Measurements from ENCODE around the gene LRP1B. TPM values are rescaled to one million over a fixed set of nuclear protein-coding genes. Genes with fewer than 3 reads are reported as not detected.

The LRP1B gene
- total RNA-seq, 2 experiments from 2014 or later = not detected

DNA sequence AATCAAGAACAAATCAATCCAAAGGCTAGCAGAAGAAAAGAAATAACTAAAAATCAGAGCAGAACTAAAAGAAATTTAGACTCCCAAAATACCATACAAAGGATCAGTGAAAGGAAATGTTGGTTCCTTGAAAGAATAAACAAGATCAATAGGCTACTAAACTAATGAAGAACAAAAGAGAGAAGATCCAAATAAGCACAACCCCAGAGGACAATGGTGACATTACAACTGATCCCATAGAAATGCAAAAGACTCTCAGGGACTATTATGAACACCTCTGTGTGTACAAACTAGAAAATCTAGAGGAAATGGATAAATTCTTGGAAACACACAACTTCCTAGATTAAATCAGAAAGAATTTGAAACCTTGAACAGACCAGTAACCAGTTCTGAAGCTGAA is 1186.9 kb downstream of the LRP1B start:
- peaks cover 7% of the 10 kb centered on the region for H3K9me3 Mint-ChIP-seq
- no peak overlapping the region for H3K4me3 Mint-ChIP-seq
- H3K4me1 Mint-ChIP-seq = no peaks in the 10 kb centered on the region
- H3K27ac Mint-ChIP-seq = no peak overlapping the region
- no peaks in the 10 kb centered on the region for H3K27me3 Mint-ChIP-seq
- ChIA-PET CTCF (no interaction called here), POLR2A (no interaction called here)
- H3K36me3 Mint-ChIP-seq (ENCODE audit: low read depth) = no peaks in the 10 kb centered on the region
- DNase-seq = no peak

DNA sequence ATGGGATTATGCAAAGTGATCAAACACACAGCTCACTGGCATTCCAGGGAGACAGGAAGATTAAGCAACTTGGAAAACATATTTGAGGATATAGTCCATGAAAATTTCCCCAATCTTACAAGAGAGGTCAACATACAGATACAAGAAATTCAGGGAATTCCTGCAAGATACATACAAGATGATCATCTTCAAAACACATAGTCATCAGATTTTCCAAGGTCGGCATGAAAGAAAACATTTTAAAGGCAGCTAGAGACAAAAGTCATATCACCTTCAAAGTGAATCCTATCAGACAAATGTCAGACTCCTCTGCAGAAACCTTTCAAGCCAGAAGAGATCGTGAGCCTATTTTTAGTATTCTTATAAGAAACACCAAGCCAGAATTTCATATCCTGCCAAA is 1188.5 kb downstream of the LRP1B start:
- H3K27me3 Mint-ChIP-seq = no peaks in the 10 kb centered on the region
- H3K4me1 Mint-ChIP-seq = no peaks in the 10 kb centered on the region
- H3K4me3 Mint-ChIP-seq = no peak overlapping the region
- peaks cover 7% of the 10 kb centered on the region for H3K9me3 Mint-ChIP-seq
- ChIA-PET POLR2A (no interaction called here), CTCF (no interaction called here)
- DNase-seq = no peak
- H3K36me3 Mint-ChIP-seq (ENCODE audit: low read depth) = no peaks in the 10 kb centered on the region
- H3K27ac Mint-ChIP-seq = no peak overlapping the region

DNA sequence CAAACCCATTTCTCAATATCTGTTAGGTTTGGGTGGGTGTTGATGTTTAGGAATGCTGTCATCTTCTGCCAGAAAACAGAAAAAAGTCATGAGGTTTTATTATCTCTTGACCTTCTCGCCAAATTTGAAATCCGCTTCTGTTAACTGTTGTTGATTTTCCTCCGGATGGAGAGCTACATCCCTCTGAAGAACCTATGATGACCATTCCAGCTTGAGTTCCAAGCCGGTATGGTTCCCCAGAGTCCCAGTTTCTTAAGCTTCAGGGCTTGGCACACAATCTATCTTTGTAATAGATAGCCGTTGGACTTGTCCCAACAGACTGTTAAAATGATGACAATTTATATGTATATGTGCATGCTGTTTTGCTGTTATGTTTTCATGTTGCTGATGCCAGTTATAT is 1201.0 kb downstream of the LRP1B start:
- H3K4me1 Mint-ChIP-seq = no peaks in the 10 kb centered on the region
- no peaks in the 10 kb centered on the region for H3K36me3 Mint-ChIP-seq (ENCODE audit: low read depth)
- ChIA-PET POLR2A (no interaction called here), CTCF (no interaction called here)
- H3K9me3 Mint-ChIP-seq = no peaks in the 10 kb centered on the region
- no peak overlapping the region for H3K27ac Mint-ChIP-seq
- no peak overlapping the region for H3K4me3 Mint-ChIP-seq
- no peak for DNase-seq
- H3K27me3 Mint-ChIP-seq = no peaks in the 10 kb centered on the region

DNA sequence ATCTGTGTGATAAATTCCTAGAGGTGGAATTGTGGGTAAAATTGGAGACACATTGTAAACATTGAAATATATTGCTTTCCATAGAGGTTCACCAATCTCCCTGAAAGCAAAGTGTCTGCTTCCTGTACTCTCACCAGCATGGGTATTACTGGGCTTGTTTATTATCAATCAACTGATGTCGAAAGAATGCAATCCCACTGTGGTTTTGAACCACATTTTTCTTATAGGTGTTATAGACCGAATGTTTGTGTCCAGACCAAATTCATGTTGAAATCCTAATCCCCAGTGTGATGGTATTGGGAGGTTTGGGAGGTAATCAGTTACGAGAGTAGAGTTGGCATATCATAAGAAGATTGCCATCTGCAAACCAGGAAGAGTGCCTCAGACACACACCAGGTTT is 1212.4 kb downstream of the LRP1B start:
- no peak for DNase-seq

DNA sequence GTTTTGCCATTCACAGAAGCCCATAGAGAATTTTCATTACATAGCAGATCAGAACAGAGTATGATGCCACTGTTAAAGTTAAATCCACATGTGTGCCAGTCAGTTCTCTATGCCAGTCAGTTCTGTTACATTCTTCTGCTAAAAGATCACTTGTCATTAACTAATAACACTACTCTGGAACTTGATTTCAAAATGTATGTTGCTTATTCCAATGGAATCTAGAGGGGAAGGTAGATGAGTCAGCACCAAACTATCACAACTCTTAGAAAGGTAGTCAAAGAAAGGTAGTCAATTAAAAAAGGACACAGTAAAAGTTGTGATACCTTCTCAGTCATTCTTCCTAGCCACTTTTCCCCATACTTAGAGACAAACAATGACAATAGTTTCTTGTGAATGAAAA is 1214.4 kb downstream of the LRP1B start:
- Mint-ChIP-seq H3K4me1 (no peaks in the 10 kb centered on the region), H3K4me3 (no peak overlapping the region), H3K9me3 (peaks cover 4% of the 10 kb centered on the region), H3K36me3 (ENCODE audit: low read depth) (no peaks in the 10 kb centered on the region), H3K27ac (no peak overlapping the region), H3K27me3 (no peaks in the 10 kb centered on the region)
- ChIA-PET POLR2A (no interaction called here), CTCF (no interaction called here)
- DNase-seq = no peak

More for the DNA sequence above, 1212.4 kb downstream of the LRP1B start:
- POLR2A ChIA-PET = no interaction called here
- CTCF ChIA-PET = no interaction called here
- no peaks in the 10 kb centered on the region for H3K27me3 Mint-ChIP-seq
- H3K27ac Mint-ChIP-seq = no peak overlapping the region
- H3K4me3 Mint-ChIP-seq = no peak overlapping the region
- H3K4me1 Mint-ChIP-seq = no peaks in the 10 kb centered on the region
- peaks cover 4% of the 10 kb centered on the region for H3K9me3 Mint-ChIP-seq
- no peaks in the 10 kb centered on the region for H3K36me3 Mint-ChIP-seq (ENCODE audit: low read depth)

DNA sequence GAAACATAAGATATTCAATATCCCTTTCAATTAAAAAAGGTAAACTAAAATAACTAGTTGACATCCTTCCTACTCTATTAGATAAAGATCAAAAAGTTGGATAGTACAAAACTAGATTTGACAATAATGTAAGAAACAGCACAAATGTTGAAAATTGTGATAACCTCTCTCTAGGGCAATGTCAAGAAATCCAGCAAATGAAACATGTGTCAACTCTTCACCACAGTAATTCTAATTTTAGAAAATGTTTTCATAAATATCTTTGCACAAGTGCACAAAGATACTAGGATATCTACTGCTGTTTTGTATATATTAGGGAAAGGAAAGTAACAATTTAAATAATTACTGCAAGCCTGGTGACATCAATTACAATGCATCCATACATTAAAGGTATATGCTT is 1220.1 kb downstream of the LRP1B start:
- Mint-ChIP-seq H3K36me3 (ENCODE audit: low read depth) (no peaks in the 10 kb centered on the region), H3K27me3 (no peaks in the 10 kb centered on the region), H3K27ac (no peak overlapping the region), H3K4me3 (no peak overlapping the region), H3K9me3 (peaks cover 6% of the 10 kb centered on the region), H3K4me1 (no peaks in the 10 kb centered on the region)
- DNase-seq = no peak
- ChIA-PET CTCF (no interaction called here), POLR2A (no interaction called here)

DNA sequence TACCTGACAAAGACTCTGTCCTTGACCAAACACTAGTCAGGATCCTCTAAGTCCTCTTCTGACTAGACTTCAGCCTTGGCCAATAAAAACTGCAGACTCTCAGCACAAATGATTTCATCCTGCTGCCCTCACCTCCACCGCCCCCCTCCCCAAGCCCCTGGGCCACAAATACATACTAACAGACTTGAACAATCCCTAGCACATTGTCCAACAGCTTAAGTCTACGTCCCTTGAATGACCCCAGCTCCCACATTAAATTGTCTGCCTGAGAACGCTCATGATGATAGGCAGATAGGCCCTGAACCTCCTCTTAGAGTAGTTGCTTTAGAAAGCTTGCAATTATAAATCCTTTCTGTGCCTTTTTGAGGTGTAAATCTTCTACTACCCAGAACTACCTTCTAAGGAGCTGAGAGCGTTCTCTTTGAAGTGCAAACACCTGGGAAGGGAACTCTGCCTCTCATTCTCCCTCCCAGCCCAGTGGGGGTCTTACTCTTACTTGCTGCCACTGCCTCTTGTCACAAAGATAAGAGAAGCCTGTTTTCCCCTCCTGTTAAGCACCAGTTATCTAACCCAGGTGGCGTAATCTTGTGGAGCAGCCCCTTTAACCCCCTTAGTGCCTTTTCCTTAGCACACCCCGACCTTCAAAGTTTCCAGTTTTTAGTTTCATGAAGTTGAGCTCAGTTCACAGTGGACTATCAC is 1225.6 kb downstream of the LRP1B start:
- CTCF ChIA-PET = no interaction called here
- POLR2A ChIA-PET = no interaction called here

DNA sequence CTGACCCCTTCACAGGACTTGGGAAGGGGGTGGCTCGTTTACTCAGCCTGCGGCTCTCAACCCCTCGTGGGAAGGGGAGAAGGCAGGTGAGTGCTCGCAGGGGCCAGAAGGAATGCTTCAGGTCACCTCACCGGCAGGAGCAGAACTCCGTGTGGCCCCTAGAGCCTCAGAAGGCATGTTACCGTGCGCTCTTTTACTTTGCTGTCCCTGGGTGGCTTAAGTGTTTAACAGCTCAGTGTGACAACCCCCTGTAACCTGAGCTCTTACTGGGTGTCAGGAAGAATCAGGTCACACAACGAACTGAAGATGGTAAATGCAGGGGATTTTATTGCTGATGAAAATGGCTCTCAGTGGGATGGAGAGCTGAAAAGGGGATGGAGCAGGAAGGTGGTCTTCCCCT is 1235.4 kb downstream of the LRP1B start:
- CTCF ChIA-PET = no interaction called here
- H3K36me3 Mint-ChIP-seq (ENCODE audit: low read depth) = no peaks in the 10 kb centered on the region
- H3K27me3 Mint-ChIP-seq = no peaks in the 10 kb centered on the region
- POLR2A ChIA-PET = no interaction called here
- no peak overlapping the region for H3K4me3 Mint-ChIP-seq
- no peaks in the 10 kb centered on the region for H3K9me3 Mint-ChIP-seq
- no peak overlapping the region for H3K27ac Mint-ChIP-seq
- DNase-seq = no peak
- no peaks in the 10 kb centered on the region for H3K4me1 Mint-ChIP-seq

More for the DNA sequence above, 1225.6 kb downstream of the LRP1B start:
- Mint-ChIP-seq H3K27ac (no peak overlapping the region), H3K27me3 (no peaks in the 10 kb centered on the region), H3K4me3 (no peak overlapping the region), H3K36me3 (ENCODE audit: low read depth) (no peaks in the 10 kb centered on the region), H3K4me1 (no peaks in the 10 kb centered on the region), H3K9me3 (peaks cover 6% of the 10 kb centered on the region)
- DNase-seq = no peak

DNA sequence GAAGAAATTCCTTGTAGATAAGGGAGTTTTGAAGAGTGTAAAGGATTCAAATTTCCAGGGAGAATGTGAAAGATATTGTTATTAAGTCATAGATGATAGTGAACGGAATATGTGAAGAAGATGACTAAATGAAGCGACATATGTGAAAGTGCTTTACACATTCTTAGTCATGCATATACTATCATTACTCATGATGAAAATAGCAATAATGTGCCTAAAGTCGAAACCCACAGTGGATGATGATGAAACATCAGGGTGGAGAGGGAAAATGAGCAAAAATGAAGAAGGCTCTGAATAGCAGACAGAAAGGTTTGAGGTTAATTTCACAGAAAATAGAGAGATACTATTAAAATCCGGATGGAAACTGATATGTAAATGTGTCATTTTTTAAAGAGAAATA is 1237.1 kb downstream of the LRP1B start:
- DNase-seq = no peak
- H3K4me3 Mint-ChIP-seq = no peak overlapping the region
- no peaks in the 10 kb centered on the region for H3K9me3 Mint-ChIP-seq
- ChIA-PET POLR2A (no interaction called here), CTCF (no interaction called here)
- H3K4me1 Mint-ChIP-seq = no peaks in the 10 kb centered on the region
- H3K36me3 Mint-ChIP-seq (ENCODE audit: low read depth) = no peaks in the 10 kb centered on the region
- no peaks in the 10 kb centered on the region for H3K27me3 Mint-ChIP-seq
- no peak overlapping the region for H3K27ac Mint-ChIP-seq

DNA sequence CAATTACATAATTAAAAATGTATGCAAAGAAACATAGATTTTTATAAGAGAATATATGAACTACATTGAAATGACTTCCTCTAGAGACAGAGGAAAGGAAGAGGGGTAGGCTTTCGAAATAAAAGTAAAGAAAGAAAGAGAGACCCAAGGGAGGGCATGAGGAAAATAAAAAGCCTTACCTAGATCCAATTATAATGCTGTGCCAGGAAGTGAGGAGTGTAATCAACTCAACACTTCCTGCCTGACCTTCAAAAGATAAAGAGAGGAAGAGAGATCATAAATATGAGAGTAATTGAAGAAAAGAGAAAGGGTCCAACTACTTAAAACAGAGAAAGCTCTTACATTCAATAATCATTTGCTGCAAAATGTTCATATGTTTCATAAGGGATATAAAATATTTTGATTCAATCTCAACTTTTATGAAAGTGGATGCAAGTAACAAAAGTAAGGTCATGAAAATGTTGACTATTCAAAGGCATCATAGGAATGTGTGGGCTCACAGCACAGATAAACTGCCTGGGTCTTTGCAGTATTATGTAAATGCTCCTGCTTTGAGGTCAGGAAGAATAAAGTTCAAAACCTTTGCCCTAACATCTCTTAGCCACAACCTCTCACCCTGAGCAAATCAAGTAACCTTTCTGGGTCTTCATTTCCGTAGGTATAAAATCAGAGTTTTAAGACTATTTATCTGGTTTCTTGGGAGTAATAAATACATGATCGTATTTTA is 1237.7 kb downstream of the LRP1B start:
- Mint-ChIP-seq H3K9me3 (no peaks in the 10 kb centered on the region), H3K27me3 (no peaks in the 10 kb centered on the region), H3K4me1 (no peaks in the 10 kb centered on the region), H3K27ac (no peak overlapping the region), H3K4me3 (no peak overlapping the region), H3K36me3 (ENCODE audit: low read depth) (no peaks in the 10 kb centered on the region)
- no peak for DNase-seq
- CTCF ChIA-PET = no interaction called here
- POLR2A ChIA-PET = no interaction called here

DNA sequence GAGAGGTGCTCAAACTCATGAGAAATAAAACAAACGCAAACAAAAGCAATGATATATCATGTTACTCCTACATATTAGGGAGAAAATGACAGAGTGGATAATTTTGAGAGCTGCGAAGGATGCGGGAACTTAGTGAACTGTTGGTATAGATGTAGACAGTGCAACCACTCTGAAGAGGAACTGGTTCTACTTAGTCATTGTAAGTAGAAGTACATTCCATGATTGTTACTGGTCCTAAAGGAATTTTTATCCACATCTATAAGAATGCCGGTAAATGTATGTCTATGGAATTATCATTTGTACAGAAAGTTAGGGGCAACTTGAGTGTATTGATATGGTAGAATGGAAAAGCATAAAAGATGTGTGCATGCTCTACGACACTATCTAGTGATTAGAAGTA is 1238.4 kb downstream of the LRP1B start:
- no peaks in the 10 kb centered on the region for H3K27me3 Mint-ChIP-seq
- CTCF ChIA-PET = no interaction called here

DNA sequence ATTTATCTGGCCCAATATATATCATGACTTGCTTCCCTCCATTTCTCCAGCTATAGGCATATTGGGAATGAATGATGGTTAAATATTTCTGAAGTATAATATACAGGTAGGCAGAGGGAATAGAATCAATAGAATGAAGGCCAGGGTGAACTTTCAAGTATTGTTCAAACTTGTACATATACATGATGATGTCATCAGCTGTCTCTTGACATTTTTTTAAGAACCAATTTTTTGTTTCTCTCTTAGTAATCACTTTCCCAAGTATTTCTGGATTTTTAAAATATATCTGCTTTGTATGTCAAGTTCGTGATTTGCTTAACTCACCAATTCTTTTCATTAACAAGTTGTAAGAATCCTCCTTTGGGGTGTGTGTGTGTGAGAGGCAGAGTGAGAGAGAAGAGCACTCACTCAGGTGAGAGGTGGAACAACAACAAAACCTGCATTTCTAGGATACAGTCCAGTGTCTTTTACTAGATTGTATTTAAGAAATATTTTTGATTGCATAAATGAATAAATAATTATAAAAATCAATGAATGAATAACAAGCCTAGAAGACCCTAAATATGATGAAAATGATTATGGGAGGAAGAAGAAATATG is 1239.1 kb downstream of the LRP1B start:
- H3K27ac Mint-ChIP-seq = no peak overlapping the region
- no peak for DNase-seq

More for the DNA sequence above, 1238.4 kb downstream of the LRP1B start:
- H3K9me3 Mint-ChIP-seq = no peaks in the 10 kb centered on the region
- no peaks in the 10 kb centered on the region for H3K4me1 Mint-ChIP-seq
- no peak overlapping the region for H3K27ac Mint-ChIP-seq
- DNase-seq = no peak
- H3K36me3 Mint-ChIP-seq (ENCODE audit: low read depth) = no peaks in the 10 kb centered on the region
- POLR2A ChIA-PET = no interaction called here
- H3K4me3 Mint-ChIP-seq = no peak overlapping the region

DNA sequence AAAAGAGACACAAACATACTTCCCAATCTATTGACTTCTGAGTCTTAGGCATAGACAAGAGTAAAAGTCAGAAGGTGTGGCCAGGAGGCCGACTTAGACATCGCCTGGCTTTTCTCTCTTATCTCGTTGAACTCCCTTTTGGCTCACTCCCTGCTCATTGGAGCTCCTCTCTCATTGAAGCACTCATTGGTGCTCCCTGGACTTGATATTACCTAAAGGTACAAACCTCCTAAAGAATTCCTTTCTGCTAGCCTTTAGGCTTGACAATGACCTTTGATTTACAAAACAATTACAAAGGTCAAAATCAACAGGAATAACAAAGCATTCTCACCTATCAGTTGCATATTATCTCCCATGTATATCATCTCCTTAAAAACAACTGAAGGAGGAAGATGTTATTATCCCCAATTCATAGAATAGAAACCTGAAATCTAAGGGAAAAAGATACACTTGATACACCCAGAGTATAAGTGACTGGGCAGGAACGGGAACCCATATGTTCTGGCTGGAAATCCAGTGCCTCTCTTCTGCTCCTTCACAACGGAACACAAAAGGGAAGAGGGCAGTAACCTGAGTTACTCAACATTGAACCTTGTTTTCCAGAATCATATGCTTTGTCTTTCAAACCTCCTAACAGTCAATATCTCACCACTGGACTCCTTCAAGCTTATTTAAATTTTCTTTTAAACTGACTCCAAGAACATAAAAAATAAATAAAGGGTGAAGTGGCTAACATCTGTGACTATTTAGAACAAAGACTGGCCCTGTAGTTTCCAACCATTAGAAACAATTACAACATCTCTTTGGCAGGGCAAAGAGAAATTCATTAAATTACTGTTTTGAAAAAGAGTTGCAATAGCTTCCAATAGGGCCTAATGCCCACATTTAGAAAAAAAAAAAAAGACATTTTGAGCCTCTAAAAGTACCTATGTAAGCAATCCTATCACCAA is 1247.9 kb downstream of the LRP1B start:
- no peak for DNase-seq
- H3K27ac Mint-ChIP-seq = no peak overlapping the region
- H3K27me3 Mint-ChIP-seq = no peaks in the 10 kb centered on the region
- no peaks in the 10 kb centered on the region for H3K9me3 Mint-ChIP-seq
- no peaks in the 10 kb centered on the region for H3K4me1 Mint-ChIP-seq
- no peaks in the 10 kb centered on the region for H3K36me3 Mint-ChIP-seq (ENCODE audit: low read depth)
- ChIA-PET CTCF (no interaction called here), POLR2A (no interaction called here)
- no peak overlapping the region for H3K4me3 Mint-ChIP-seq

More for the DNA sequence above, 1239.1 kb downstream of the LRP1B start:
- no peaks in the 10 kb centered on the region for H3K36me3 Mint-ChIP-seq (ENCODE audit: low read depth)
- ChIA-PET CTCF (no interaction called here), POLR2A (no interaction called here)
- no peaks in the 10 kb centered on the region for H3K4me1 Mint-ChIP-seq
- no peak overlapping the region for H3K4me3 Mint-ChIP-seq
- H3K9me3 Mint-ChIP-seq = no peaks in the 10 kb centered on the region
- no peaks in the 10 kb centered on the region for H3K27me3 Mint-ChIP-seq

All from activated CD4-positive, alpha-beta T cell treated with anti-CD3 and anti-CD28 coated beads, Interleukin-2, amount 10 ng/mL, durations not matched to agents 7 days and 5 days (primary cell).